ENCODE measurements around the gene BLACAT1.
A peak's percentile ranks its signal among the peaks of the same experiment; 100 is the strongest.

The BLACAT1 gene

GRCh38 chr1:205455581-205456382, at the start of gene BLACAT1:
Gene BLACAT1, minus strand, starts transcription at chr1:205456045.
- no peak for DNase-seq

GRCh38 chr1:205505076-205505729, 49.4 kb upstream of the BLACAT1 start:
- no peak for DNase-seq

- peak; percentile 71 for DNase-seq
These were observed 48.6 kb upstream of the BLACAT1 start, which contains the start of gene CDK18 for GRCh38 chr1:205504311-205505075. Gene CDK18, plus strand, starts transcription at chr1:205504669. Its CDS starts 18,499 bp downstream, at chr1:205523168.

GRCh38 chr1:205502992-205503391, 47.1 kb upstream of the BLACAT1 start:
- DNase-seq: no peak

- no peak for DNase-seq
These were observed 46.4 kb upstream of the BLACAT1 start for GRCh38 chr1:205502111-205502810.

- DNase-seq: no peak
These were observed 44.7 kb upstream of the BLACAT1 start for GRCh38 chr1:205500240-205501233.

GRCh38 chr1:205499789-205500188, 43.9 kb upstream of the BLACAT1 start:
- no peak for DNase-seq

- DNase-seq: peak; percentile 87
These were observed 41.5 kb upstream of the BLACAT1 start for GRCh38 chr1:205497351-205497750.

GRCh38 chr1:205496661-205497060, 40.8 kb upstream of the BLACAT1 start:
- no peak for DNase-seq

- DNase-seq: peak; percentile 98
These were observed 39.5 kb upstream of the BLACAT1 start for GRCh38 chr1:205495237-205495823.

- peak; percentile 19 for DNase-seq
These were observed 38.3 kb upstream of the BLACAT1 start for GRCh38 chr1:205494115-205494514.

GRCh38 chr1:205493241-205494085, 37.6 kb upstream of the BLACAT1 start:
- peak; percentile 42 for DNase-seq

- no peak for DNase-seq
These were observed 36.9 kb upstream of the BLACAT1 start for GRCh38 chr1:205492774-205493173.

GRCh38 chr1:205492201-205492667, 36.4 kb upstream of the BLACAT1 start:
- DNase-seq: peak; percentile 73

- no peak for DNase-seq
These were observed 35.9 kb upstream of the BLACAT1 start for GRCh38 chr1:205491794-205492193.

- DNase-seq: peak; percentile 68
These were observed 32.4 kb upstream of the BLACAT1 start for GRCh38 chr1:205488074-205488723.

- no peak for DNase-seq
These were observed 30.4 kb upstream of the BLACAT1 start for GRCh38 chr1:205486258-205486657.

- peak; percentile 60 for DNase-seq
These were observed 29.4 kb upstream of the BLACAT1 start for GRCh38 chr1:205484985-205485967.

Data from COR-L47 (cell line).